Ishikawa (cell line): ENCODE data around the gene RIMS4.

Experiments
- CEBPB ChIP-seq: IDR thresholded peaks from 2 replicates; pipeline ENCODE4 v1.6.1; 2012
- EGR1 ChIP-seq: IDR thresholded peaks from 2 replicates; pipeline ENCODE4 v1.6.1; 2012
- FOXM1 ChIP-seq: IDR thresholded peaks from 2 replicates; pipeline ENCODE4 v1.6.1; 2012; ENCODE audit warnings: low read depth, borderline replicate concordance
- TAF1 ChIP-seq: IDR thresholded peaks from 2 replicates; pipeline ENCODE4 v1.6.1; 2012; ENCODE audit warnings: low read depth, mild to moderate bottlenecking
- TEAD4 ChIP-seq: IDR thresholded peaks from 2 replicates; pipeline ENCODE4 v1.6.1; 2012
- YY1 ChIP-seq: IDR thresholded peaks from 2 replicates; pipeline ENCODE4 v1.6.1; 2012; ENCODE audit warnings: low read depth
- ZBTB7A ChIP-seq: IDR thresholded peaks from 2 replicates; pipeline ENCODE4 v1.6.1; 2012; ENCODE audit warnings: low read depth
- TF ChIP-seq, protein P1 (sequence below): IDR thresholded peaks from 2 replicates; pipeline ENCODE4 v1.6.1; 2012
- TF ChIP-seq, protein P2 (sequence below): IDR thresholded peaks from 2 replicates; pipeline ENCODE4 v1.6.1; 2012; ENCODE audit warnings: low read depth, mild to moderate bottlenecking

DNA sequence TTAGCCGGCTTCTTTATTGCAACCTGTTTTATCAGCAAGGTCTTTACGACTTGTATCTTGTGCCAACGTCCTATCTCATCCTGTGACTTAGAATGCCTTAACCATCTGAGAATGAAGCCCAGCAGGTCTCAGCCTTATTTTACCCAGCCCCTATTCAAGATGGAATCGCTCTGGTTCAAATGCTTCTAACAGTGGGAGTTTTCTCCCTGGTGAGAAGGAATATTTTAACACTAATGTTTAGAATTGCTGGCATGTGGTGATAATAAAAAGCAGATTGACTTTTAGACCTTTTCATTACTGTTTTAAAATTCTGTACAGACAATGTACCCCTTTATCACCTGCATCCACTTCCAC, 74.6 kb downstream of the RIMS4 start:
- TF ChIP-seq CEBPB (no peak), EGR1 (no peak), YY1 (no peak), ZBTB7A (no peak), TAF1 (no peak), TEAD4 (no peak), FOXM1 (no peak)
- TF ChIP-seq, protein P1, sequence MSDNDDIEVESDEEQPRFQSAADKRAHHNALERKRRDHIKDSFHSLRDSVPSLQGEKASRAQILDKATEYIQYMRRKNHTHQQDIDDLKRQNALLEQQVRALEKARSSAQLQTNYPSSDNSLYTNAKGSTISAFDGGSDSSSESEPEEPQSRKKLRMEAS: no peak
- TF ChIP-seq, protein P2, sequence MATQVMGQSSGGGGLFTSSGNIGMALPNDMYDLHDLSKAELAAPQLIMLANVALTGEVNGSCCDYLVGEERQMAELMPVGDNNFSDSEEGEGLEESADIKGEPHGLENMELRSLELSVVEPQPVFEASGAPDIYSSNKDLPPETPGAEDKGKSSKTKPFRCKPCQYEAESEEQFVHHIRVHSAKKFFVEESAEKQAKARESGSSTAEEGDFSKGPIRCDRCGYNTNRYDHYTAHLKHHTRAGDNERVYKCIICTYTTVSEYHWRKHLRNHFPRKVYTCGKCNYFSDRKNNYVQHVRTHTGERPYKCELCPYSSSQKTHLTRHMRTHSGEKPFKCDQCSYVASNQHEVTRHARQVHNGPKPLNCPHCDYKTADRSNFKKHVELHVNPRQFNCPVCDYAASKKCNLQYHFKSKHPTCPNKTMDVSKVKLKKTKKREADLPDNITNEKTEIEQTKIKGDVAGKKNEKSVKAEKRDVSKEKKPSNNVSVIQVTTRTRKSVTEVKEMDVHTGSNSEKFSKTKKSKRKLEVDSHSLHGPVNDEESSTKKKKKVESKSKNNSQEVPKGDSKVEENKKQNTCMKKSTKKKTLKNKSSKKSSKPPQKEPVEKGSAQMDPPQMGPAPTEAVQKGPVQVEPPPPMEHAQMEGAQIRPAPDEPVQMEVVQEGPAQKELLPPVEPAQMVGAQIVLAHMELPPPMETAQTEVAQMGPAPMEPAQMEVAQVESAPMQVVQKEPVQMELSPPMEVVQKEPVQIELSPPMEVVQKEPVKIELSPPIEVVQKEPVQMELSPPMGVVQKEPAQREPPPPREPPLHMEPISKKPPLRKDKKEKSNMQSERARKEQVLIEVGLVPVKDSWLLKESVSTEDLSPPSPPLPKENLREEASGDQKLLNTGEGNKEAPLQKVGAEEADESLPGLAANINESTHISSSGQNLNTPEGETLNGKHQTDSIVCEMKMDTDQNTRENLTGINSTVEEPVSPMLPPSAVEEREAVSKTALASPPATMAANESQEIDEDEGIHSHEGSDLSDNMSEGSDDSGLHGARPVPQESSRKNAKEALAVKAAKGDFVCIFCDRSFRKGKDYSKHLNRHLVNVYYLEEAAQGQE: no peak
